T-helper 1 cell (primary cell): ENCODE data around the gene IFT122.
"Not testable (repeated sequence)": the region's sequence is repeated elsewhere in the genome, so short reads cannot be mapped to it uniquely, and the experiment has no call there.

Source experiments
- DNase-seq, 5 donors: peaks; one replicate each; pipeline ENCODE4 v3.0.0-alpha.2; 2012 to 2020
- total RNA-seq, 4 donors: gene quantifications; one replicate each; lab custom pipeline; 2026; lab: John Stamatoyannopoulos, UW

Gene IFT122, protein sequence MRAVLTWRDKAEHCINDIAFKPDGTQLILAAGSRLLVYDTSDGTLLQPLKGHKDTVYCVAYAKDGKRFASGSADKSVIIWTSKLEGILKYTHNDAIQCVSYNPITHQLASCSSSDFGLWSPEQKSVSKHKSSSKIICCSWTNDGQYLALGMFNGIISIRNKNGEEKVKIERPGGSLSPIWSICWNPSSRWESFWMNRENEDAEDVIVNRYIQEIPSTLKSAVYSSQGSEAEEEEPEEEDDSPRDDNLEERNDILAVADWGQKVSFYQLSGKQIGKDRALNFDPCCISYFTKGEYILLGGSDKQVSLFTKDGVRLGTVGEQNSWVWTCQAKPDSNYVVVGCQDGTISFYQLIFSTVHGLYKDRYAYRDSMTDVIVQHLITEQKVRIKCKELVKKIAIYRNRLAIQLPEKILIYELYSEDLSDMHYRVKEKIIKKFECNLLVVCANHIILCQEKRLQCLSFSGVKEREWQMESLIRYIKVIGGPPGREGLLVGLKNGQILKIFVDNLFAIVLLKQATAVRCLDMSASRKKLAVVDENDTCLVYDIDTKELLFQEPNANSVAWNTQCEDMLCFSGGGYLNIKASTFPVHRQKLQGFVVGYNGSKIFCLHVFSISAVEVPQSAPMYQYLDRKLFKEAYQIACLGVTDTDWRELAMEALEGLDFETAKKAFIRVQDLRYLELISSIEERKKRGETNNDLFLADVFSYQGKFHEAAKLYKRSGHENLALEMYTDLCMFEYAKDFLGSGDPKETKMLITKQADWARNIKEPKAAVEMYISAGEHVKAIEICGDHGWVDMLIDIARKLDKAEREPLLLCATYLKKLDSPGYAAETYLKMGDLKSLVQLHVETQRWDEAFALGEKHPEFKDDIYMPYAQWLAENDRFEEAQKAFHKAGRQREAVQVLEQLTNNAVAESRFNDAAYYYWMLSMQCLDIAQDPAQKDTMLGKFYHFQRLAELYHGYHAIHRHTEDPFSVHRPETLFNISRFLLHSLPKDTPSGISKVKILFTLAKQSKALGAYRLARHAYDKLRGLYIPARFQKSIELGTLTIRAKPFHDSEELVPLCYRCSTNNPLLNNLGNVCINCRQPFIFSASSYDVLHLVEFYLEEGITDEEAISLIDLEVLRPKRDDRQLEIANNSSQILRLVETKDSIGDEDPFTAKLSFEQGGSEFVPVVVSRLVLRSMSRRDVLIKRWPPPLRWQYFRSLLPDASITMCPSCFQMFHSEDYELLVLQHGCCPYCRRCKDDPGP
- 21.9 to 34.1 (median 29.5) reads per million in 4 donors for total RNA-seq

DNA sequence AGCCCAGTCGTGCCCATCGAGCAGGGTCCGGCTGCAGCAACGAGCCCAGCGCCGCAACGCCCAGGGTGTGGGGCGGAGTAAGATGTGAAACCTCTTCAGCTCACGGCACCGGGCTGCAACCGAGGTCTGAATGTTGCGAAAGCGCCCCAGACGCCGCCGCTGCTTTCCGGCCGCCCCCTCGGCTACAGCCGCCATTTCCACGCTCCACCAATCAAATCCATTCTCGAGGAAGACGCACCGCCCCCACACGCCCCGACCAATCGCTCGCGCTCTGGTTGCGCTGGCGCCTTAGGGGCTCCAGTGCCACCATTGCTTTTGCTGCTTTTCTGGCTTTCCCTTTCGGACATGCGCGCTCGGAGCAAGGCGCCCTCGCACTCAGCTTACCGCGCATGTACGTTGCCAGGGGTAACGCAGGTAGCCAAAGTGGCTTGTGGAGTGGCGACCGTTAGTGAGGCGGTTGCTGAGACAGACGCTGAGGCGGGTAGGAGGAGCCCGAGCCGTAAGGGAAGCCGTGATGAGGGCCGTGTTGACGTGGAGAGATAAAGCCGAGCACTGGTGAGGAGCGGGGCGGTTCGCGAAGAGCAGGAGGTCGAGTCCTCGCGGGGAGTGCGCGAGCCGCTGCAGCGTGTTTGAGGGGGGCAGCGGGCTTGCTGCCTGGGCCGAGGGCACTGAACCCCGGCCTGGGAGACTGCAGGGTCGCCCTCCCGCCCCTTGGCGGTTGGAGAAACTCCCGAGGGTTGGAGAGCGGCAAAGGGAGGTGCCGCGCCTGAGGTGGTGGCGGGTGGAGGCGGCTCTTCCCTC, at the start of gene IFT122, which contains the start of gene MBD4:
TSS of gene IFT122 (plus strand) at position 408 of the 801 bp plus-strand sequence. CDS start at position 515, 107 bp downstream.
TSS of gene MBD4 (minus strand) at position 132 of the 801 bp plus-strand sequence. CDS start at position 17, 115 bp downstream.
- peak; percentile 97 to 100 (median 98) for DNase-seq

DNA sequence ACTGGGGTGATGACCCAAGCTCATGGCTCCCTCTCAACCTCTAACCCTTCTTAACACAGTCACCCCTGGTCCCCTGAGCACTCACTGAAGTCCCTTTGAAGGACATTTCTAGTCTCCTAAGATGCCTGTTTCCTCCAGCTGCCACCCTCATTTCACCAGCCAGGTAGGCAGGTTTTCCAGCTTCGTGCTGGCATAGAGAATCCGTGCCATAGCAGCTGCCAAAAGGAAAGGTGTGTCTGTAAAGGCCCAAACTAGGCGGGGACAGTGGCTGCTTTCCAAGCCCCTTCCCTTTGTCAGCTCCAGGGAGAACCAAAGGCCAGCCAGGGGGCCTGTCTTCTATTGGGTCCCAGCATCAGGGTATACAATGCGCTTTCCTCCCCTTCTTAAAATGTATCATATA, 48.4 kb upstream of the IFT122 start:
- DNase-seq: not testable (repeated sequence)

DNA sequence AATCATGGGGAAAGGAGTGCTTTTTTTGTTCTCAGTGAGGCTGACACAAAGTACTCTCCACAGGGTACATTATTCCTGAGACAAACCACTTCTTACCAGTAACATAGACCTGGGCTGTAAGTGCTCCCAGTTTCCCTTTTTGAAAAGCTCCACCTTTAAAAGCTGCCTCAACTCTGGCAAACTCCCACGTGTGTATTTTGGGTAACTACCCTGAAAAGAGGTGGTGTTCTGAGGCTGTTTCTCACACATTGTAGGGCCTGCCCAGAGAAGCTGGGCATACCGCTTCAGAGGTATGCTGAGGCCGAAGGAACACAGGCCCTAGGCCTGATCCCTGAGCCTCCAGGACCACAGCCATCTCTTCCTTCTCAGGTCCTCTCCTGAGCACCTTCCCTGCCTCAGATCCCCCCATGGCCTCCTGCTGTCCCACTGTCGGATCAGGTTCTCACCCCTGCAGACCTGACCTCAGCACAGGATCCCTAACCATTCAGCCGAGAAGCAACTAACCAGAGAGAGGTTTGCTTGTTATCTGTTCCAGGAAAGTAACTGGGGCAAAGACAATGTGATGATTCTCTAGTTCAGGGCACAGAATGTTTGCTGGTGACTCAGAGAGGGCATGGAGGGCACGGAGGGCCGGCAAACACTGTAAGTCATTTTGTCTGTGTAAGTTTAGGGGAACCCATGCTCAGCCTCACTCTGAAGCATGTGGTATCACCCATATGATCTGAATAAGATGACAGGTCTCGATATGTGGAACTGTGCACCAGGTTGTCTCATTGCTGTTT, 47.7 kb upstream of the IFT122 start:
- DNase-seq: not testable (repeated sequence)

GRCh38 chr3:129393271-129393670, 46.8 kb upstream of the IFT122 start:
- no peak for DNase-seq

DNA sequence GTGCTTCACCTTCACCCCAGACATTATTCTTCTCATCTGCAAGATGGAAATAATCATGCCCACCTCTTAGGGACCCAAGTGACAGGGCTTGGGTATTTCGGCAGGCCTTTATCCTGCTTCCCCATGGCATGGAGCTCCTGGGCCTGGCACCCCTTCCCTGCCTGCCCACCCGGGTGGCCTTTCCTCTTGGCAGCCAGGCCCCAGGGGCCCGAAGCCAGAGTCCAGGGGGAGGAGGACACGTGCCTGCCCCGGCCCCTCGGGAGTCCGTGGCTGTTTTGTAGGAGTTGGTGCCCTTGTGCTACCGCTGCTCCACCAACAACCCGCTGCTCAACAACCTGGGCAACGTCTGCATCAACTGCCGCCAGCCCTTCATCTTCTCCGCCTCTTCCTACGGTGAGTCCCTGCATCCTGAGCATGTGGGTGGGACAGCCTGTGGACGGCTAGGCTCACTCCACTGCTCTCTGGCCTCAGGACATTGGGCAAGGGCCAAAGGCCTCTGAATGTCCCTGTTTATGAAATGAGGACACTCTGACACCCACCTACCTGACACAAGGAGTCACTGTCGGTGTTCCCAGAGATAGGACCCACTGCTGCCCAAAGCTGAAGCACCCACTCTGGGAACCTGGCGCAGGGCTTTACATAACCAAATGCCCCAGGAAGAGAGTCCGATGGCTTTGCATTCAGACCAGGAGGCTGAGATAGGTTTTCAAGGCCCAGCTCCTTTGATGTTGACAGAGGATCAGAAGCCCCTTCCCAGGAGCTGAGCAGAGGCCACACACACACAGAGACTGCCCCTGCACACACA, 46.1 kb upstream of the IFT122 start:
- not testable (repeated sequence) for DNase-seq

DNA sequence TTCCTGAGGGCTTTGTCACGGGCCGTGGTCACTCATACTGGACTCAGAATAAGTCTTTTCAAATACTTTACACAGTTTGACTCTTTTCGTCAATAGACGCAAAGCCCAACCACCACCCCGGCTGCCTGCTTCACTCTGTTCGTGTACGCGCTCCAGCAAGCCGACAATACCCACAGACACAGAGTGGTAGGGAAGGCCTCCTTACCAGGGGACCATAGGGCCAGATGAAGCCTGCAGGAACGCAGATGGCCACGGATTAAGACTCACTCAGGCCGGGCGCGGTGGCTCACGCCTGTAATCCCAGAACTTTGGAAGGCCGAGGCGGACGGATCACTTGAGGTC, 41.2 kb upstream of the IFT122 start:
- peak in 2 of 5 donors; percentile 3 to 4 for DNase-seq

GRCh38 chr3:129399145-129399894, 40.7 kb upstream of the IFT122 start:
- DNase-seq: peak; percentile 38 to 87 (median 71)

DNA sequence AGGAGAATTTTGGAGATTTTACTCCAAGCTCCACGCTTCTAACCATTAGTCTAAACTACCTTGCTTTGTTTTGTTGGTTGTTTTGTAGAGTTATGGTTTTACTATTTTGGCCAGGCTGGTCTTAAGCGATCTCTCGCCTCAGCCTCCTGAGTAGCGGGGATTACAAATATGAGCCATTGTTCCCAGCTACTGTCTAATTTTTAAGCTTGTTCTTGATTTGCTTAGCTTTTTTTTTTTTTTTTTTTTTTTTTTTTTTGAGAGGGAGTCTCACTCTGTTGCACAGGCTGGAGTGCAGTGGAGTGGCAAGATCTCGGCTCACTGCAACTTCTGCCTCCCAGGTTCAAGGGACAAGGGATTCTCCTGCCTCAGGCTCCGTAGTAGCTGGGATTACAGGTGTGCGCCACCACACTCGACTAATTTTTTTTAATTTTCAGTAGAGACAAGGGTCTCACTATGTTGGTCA, 40.1 kb upstream of the IFT122 start:
- no peak for DNase-seq

DNA sequence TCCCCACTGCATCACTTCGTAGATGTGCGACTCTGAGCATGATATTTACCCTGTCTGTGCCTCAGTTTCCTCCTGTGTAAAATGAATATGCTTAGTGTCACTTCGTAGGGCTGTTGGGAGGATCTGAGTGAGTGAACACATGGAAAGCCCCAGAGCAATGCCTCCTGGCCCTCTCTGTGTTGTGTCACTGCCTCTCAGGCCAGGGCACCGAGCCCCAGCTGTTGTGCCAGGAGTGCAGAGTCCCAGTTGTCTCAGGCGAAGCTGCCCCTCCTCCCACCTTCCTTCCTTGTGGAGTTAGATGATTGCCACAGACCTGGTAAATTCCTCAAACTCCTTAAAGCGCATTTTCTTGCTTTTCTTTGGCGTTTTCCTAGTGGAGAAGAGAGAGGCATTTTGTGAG, 37.8 kb upstream of the IFT122 start:
- no peak for DNase-seq

- no peak for DNase-seq
Observed at GRCh38 chr3:129402616-129403015, 37.4 kb upstream of the IFT122 start.

DNA sequence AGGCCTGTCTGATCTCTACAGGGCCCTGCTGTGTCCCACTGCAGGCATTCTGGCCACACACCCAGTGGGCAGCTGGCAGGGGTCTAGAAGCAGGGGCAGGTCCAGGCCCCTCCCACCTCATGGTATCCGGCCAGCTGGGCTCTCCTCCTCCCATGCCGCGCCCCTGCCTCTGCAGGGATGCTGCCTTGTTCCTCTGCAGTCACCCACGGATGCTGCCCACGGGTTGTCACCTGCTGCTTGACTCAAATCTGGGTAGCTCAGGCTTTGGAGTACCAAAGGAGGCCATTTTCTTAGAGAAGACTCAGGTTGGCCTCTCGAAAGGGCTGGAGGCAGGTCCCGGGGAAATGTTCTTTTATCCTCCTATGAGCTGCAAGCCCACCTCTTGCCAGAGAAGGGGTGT, 36.6 kb upstream of the IFT122 start:
- DNase-seq: no peak

DNA sequence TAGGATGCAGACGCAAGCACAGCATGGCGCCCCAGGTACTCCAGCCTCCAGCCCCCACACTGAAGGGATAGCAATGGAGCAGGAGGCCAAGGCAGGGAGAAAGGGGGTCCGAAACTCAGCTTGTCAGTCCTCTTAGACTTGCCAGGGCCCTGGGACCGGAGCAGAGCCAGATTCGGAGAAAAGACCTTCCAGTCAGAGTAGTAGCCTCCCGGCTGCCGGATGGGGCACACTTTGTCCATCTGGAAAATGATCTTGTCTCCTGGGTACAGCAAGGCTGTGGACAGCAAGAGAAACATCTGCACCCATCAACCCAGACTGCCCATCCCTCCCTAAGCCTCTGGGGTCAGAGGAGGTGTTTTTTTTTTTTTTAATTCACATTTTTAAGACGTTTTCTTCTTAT, 35.9 kb upstream of the IFT122 start:
- DNase-seq: no peak

DNA sequence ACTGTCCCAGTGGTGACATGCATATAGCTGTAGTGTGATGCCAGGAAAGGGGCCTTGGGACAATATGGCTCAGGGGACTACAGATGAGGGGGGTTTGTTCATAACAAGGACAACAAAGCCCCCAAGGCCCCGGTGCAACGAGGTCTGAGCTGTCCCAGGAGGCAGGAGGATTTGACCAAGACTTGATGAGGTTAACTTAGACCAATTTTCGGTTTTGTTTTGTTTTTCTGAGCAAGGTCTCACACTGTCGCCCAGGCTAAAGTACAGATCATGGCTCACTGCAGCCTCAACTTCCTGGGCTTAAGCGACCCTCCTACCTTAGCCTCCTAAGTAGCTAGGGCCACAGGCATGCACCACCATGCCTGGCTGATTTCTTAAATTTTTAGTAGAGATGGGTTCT, 35.4 kb upstream of the IFT122 start:
- no peak for DNase-seq

GRCh38 chr3:129409541-129409940, 30.5 kb upstream of the IFT122 start:
- DNase-seq: no peak

- no peak for DNase-seq
Observed at GRCh38 chr3:129410971-129411370, 29.1 kb upstream of the IFT122 start.

- no peak for DNase-seq
Observed at GRCh38 chr3:129412542-129413198, 27.4 kb upstream of the IFT122 start.

DNA sequence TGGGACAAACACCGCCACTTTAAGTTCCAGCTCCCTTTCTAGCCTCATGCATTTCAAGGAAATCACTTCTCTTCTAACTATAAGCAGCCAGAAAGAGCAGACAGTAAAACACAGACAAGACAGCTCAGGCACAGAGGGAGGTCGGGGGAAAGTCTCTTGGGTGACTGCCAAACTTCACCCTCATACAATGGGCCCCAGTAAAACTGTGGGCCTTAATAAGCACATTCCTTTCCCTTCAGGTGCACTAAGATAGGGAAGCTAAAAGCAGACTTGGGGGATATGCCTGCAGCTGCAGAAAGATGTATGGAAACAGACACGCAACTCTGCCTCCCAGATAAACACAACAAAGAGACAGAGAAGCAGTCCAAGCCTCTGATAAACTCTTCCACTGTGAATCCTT, 26.8 kb upstream of the IFT122 start:
- DNase-seq: not testable (repeated sequence)

DNA sequence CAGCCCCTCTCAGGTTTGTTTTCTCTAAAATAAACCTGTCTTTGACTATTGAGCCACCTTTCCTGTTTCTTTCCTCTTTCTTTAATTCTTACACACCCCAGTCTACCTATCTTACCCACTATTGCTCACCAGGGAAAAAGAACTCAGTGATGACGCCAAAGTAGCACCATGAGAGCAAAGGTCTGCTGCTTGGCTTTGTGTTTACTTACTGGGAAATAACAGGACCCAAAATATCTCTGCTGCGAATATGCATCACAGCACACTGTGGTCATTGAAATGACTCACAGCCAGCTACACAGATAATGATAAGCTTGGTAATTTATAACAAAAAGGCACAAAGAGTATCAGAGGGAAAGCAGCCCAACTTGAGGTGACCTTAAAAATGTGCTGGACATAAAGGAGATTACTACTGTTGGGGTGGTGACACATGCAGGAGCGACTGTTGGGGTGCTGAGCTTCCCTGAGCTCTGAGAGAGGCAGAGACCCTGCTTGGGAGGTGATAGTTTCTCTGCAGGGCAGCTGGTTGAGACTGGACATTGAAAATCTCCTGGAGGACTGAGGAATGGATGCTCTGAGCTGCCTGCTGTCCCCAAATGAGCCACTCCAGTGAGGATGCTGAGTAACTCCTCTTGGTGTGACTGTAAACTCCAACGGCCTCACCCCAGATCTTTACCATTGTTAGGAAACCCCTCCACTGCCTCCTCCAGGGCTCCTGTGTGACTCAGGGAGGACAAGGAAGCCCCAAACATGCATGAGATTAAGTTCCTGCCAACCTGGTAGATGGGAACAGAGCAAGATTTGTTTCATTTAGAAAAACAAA, 26.1 kb upstream of the IFT122 start:
- DNase-seq: no peak
